Femur (tissue), 1 donor: ENCODE data around the gene MBD3.
"Not testable (repeated sequence)": the region's sequence is repeated elsewhere in the genome, so short reads cannot be mapped to it uniquely, and the experiment has no call there.

Experiments
- DNase-seq: peaks from one replicate; pipeline ENCODE4 v3.0.0-alpha.2; 2017

Gene MBD3

DNA sequence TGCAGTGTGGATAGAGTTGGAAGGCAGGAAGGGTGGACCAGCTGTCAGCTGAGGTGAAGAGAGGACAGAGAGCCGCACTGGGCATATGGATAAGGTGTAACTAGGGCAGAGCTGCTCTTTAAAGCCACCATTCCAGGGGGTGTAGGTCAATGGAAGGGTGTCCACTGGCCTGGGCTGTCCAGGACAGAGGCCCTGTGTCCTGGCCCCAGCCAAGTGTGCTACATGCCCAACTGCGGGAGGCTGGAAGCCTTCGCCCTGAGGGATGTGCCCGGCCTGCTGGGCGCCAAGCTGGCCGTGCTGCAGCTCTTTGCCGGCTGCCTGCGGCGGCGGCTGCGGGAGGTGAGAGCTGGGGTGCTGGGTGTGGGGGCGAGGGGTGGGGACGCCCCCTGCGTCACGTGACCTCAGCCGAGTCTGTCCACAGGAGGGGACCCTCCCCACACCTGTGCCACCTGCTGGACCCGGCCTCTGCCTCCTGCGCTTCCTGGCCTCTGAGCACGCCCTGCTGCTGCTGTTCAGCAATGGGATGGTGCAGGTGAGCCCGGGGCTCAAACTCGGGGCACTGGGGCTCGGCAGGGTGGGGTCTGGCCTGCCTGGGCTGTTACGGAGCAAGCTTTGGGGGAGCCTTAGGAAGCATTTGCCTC, 59.0 kb downstream of the MBD3 start:
- no peak for DNase-seq

DNA sequence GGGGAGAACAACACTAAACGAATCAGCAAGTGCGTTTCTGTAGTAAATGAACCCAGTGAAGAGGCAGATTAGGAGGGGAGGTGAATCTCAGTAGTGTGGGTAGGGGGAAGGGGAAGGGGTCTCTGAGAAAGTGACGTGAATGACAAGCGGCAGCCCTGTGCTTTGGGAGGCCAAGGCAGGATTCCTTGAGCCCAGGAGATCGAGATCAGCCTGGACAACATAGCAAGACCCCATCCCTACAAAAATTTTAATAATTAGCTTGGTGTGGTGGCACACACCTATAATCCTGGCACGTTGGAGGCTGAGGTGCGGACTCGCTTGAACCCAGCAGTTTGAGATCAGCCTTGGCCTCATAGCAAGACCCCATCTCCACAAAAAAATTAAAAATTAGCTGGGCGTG, 60.7 kb downstream of the MBD3 start:
- no peak for DNase-seq

DNA sequence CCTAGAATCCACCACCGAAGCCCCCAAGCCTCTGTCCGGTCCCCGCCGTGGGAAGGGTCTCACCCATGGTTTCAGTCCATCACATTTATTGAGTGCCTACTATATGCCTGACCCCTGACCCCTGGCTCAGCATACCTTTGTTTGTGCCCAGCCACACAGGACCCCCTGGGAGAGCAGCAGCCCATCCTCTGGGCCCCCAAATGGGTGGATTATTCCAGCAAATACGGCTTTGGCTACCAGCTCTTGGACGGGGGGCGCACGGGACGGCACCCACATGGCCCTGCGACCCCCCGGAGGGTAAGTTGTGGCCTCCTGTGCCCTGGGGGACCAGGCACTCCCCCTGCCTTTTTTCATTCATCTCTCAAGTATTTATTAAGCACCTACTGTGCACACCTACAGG, 61.1 kb downstream of the MBD3 start:
- DNase-seq: no peak

DNA sequence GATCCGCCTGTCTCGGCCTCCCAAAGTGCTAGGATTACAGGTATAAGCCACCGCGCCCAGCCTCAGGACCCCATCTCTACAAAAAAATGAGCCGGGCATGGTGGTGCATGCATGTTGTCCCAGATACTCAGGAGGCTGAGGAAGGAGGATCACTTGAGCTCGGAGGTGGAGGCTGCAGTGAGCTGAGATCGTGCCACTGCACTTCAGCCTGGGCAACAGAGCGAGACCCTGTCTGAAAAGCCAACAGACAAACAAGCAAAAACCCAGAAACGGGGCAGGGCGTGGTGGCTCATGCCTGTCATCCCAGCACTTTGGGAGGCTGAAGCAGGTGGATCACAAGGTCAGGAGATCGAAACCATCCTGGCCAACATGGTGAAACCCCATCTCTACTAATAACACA, 61.8 kb downstream of the MBD3 start:
- DNase-seq: not testable (repeated sequence)

DNA sequence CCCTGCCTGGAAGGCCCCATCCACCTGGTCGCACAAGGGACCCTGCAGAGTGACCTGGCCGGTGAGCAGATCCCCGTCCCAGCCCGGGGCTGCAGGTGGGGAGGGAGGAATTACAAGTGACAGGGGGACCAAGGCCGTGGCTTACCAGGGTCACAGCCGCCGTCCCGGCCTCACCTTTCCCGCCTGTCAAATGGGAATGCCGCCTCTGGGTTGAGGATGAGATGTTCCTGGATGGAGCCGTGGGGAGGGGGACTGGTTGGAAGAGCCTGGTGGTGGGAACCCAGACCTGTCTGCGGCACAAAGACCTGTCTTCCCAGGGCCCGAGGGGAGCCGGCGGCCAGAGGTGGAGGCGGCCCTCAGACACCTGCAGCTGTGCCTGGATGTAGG, 63.2 kb downstream of the MBD3 start:
- no peak for DNase-seq

DNA sequence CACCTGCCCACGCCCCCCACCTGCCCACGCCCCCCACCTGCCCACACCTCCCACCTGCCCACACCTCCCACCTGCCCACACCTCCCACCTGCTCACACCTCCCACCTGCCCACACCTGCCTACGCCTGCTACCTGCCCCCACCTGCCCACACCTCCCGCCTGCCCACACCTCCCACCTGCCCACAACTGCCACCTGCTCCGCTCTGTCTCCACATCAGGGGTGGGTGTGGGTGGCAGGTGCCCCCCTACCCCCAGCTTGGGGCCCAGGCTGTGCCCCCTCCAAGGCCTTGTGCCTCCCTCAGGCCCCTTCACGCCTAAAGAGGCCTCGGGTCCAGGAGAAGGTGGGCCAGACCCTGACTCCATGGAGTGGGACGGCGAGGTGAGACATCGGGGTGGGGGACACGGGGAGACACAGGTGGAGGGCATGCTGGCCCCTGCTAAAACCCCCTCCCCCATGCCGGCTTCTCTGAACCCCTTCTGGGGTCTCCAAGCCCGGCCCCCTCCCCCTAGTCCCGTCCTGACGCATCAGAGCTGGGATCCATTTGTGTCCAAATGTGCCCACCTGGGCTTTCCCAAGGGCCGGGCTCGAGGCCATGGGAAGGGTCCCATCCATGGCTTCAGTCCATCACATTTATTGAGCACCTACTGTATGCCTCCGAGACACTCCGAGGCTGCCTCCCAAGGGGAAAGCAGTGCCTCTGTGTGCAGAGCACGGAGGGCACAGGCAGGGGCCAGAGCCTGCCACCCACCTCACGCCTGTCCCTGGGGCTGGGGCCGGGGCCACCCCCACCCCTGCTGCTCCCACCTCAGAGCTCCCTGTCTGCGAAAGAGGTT, 63.9 kb downstream of the MBD3 start:
- no peak for DNase-seq

DNA sequence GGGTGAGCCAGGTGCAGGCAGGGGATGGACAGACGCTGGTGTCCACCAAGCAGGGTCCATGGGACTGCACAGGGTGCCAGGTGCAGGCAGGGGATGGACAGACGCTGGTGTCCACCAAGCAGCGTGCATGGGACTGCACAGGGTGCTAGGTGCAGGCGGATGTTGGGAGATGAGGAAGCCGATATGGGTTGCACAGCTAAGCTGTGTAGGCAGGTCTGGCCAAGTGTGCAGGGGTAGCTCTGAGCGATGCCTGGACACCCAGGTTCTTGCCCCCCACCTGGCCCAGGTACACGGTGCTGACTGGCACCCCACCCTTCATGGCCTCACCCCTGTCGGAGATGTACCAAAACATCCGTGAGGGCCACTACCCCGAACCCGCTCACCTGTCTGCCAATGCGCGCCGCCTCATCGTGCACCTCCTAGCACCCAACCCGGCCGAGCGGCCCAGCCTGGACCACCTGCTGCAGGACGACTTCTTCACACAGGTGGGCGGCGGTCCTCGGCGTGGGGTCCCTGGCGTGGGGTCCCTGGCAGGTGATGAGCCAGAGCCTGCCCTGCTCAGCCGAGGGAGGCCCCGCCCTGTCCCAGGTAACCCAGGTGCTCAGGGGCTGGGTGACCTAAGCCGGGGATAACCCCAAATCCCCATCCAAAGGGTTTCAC, 64.9 kb downstream of the MBD3 start:
- DNase-seq: no peak

DNA sequence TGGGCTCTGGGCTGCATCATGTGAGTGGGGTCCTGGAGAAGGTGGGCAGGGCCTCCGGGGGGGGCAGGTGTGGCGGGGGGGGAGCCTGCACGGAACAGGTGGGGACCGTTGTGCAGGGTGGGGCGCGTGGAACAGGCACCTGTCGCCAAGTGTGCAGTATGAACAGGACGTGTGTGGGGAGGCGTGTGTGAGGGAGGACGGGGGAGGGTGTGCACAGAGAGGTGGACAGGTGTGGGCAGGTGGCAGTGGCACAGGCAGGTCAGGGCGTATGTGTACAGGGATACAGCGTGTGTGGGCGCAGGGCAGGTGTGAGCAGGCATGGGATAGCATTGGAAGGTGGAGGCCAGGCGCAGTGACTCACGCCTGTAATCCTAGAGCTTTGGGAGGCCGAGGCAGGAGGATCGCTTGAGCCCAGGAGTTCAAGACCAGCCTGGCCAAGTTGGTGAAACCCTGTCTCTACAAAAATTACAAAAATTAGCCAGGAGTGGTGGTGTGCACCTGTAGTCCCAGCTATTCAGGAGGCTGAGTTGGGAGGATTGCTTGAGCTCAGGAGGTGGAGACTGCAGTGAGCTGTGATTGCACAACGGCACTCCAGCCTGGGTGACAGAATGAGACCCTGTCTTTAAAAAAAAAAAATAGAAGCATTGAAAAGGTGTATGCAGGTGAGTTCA, 65.6 kb downstream of the MBD3 start:
- DNase-seq: no peak

DNA sequence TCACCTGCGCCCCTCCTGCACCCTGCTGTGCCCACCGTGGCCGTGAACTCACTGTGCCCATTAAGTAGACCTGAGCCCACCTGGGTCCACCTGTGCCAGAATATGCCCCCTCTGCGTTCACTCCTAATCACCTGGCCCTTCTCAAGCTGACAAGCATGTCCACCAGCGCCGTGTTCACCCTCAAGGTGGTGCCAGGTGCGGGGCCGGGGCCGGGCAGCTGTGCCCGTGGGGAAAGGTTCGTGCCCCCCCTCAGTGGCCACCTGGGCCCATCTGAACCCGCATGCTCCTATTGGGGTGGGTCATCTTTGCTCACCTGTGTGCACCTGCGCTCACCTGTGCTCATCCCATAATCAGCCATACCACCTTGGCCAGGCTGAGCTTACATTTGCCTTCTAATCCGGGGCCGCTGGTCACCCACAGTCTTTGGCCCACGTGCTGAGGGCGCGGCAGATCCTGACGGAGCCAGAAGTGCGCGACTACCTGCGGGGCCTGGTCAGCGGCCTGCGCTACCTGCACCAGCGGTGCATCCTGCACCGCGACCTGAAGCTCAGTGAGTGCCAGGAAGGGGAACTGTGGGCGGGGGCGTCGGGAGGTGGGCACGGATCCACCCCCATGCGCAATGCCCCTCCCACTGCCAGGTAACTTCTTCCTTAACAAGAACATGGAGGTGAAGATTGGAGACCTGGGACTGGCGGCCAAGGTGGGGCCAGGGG, 66.4 kb downstream of the MBD3 start:
- DNase-seq: no peak

DNA sequence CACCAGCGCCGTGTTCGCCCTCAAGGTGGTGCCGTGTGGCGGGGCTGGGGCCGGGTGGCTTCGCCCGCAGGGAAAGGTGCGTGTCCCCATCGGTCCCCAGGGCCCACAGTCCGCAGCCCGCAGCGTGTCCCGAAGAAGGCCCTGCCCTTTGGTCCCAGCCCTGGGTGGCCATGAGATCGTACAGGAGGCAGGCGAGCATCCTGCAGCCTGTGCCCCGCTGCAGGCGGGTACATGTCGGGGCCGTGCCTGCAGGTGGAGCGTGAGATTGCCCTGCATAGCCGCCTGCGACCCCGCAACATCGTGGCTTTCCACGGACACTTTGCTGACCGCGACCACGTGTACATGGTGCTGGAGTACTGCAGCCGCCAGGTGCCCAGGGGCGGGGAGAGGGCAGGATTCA, 67.3 kb downstream of the MBD3 start:
- no peak for DNase-seq

DNA sequence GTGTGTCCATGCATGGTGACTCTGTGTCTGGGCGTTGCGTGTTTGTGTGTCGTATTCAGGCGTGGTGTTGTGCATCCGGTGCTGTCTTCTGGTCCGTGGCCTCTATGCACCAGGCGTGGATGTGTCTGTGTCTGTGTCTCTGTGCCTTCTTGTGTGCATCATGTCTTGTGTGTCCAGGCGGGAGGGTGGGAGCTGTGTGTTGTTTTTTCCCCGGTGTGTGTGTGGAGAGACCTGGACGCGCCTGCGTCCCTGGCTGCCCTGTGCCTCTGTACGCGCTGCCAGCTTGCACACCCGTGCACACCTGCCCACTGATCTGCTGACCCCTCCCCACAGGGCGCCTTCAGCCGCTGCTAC, 67.7 kb downstream of the MBD3 start:
- DNase-seq: no peak

DNA sequence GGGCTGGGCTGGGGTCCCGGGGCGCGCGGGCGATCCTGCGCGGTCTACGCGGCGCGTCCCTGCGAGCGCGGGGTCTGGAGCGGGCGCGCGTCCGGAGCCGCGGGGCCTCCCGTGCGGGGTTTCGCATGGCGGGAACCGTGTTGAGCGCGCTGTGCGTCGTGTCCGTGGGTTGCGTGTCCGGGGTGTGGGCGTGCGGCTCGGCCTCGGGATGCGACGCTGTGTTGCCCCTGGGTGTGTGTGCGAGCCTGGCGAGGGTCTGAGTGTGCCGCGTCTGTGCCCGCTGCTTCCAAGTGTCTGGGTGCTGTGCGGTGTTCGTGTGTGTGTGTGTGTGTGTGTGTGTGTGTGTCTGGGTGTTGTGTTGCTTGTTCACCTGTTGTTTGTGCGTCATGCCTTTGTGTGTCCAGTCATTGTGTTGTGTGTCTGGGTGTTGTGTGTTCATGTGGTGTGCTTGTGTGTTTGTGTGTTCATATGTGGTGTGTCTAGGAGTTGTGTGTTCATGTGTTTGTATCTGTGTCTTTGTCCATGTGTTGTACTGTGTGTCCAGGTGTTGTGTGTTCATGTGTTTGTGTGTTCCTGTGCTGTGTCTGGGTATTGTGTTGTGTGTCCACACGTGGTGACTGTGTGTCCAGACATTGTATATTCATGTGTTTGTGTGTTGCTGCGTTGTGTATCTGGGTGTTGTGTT, 68.2 kb downstream of the MBD3 start:
- DNase-seq: no peak
